ENCODE measurements around the gene TXK. TPM values are rescaled to one million over a fixed set of nuclear protein-coding genes. Genes with fewer than 3 reads are reported as not detected.
A peak's percentile ranks its signal among the peaks of the same experiment; 100 is the strongest.

TXK gene
- polyA plus RNA-seq, 2 donors: 0.61 to 2.3 TPM

DNA sequence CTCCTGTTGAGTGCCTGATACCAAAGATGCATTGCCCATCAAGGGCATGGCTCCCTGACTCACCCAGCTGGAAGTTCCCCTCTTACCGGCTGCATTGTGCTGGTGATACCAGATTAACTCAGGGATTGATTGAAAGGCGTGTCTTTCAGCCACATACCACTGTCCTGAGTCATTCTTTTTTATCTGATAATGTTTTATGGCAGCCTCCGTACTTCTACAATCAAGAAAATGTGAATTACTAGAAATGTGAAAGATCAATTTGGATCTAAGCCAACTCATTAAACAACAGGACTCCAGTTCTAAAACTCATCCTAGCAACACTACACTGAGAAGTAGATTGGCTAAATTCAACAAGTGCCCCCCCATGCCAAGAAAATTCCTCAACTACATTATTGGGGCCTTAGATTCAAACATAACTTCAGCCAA, 40.0 kb downstream of the TXK start:
- H3K36me3 ChIP-seq (ENCODE audit: control insufficient read depth in 2 of 2, insufficient read depth in 2 of 2, low read length in 1 of 2): no peaks in the 10 kb centered on the region
- no peaks in the 10 kb centered on the region for H3K9me3 ChIP-seq (ENCODE audit: control insufficient read depth in 2 of 2, insufficient read depth in 1 of 2, low read depth in 1 of 2, low read length in 1 of 2)
- no peaks in the 10 kb centered on the region for H3K27me3 ChIP-seq (ENCODE audit: control insufficient read depth in 1 of 2, insufficient read depth in 2 of 2, low read length in 2 of 2)
- no peak overlapping the region for H3K4me3 ChIP-seq (ENCODE audit: low read depth in 1 of 2, low read length in 2 of 2)
- 32 to 43% methylated on average over 3 of the region's 3 CpGs for WGBS, 2 donors
- H3K27ac ChIP-seq (ENCODE audit: low read depth in 2 of 2, low read length in 1 of 2): no peak overlapping the region
- no peaks in the 10 kb centered on the region for H3K4me1 ChIP-seq (ENCODE audit: control insufficient read depth in 2 of 2, insufficient read depth in 2 of 2, low read length in 1 of 2)

DNA sequence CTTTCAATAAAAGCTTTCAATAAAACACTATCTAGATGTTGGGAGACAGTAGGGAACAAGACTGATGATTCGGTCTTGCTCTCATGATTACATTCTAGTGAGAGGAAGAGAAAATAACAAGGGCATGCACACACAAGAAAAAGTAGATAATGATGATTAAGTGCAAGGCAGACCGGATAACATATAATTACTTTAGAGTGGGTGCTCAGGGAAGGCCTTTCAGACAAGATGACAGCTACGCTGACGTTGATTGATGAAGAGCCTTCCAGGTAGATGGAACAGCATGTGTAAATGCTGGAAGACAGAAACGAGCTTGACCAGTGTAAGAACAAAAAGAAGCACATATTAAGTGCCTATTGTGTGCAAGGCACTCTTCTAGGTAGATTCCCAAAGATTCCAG, 43.4 kb downstream of the TXK start:
- H3K4me1 ChIP-seq (ENCODE audit: control insufficient read depth in 2 of 2, insufficient read depth in 2 of 2, low read length in 1 of 2): no peaks in the 10 kb centered on the region
- H3K4me3 ChIP-seq (ENCODE audit: low read depth in 1 of 2, low read length in 2 of 2): no peak overlapping the region
- 61 to 70% methylated on average over 5 of the region's 5 CpGs for WGBS, 2 donors
- H3K27me3 ChIP-seq (ENCODE audit: control insufficient read depth in 1 of 2, insufficient read depth in 2 of 2, low read length in 2 of 2): no peaks in the 10 kb centered on the region
- H3K36me3 ChIP-seq (ENCODE audit: control insufficient read depth in 2 of 2, insufficient read depth in 2 of 2, low read length in 1 of 2): no peaks in the 10 kb centered on the region
- H3K27ac ChIP-seq (ENCODE audit: low read depth in 2 of 2, low read length in 1 of 2): no peak overlapping the region
- no peaks in the 10 kb centered on the region for H3K9me3 ChIP-seq (ENCODE audit: control insufficient read depth in 2 of 2, insufficient read depth in 1 of 2, low read depth in 1 of 2, low read length in 1 of 2)

DNA sequence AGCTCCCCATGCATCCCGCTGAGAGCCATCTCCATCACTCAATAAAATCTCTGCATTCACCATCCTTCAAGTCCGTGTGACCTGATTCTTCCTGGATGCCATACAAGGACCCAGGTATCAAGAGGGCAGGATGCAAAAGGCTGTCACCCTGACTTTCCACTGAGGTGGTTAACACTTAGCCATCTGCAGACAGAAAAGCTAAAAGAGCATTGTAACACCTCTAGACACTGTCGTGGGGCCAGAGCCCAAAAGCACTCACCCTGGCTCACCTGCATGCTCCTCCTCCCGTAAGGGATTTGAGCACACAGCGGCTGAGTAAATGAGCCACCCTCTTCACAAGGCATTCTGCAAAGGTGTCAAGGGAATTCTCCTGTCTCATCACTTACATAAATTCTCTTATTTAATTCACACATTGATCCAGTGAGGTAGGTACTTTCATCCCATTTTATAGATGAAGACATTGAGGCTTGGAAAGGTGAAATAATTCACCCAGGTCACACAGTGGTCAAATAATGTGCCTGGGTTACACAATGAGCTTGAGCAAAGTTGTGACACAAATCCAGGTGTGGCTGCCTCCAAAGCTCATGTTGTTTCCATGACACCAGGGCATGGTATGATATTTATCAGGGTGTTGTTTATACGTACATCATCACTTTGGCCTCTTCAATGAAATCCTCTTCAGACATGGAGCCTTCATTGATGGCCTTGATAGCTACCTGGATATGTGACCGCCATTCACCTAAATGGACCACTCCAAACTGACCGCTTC, 48.0 kb downstream of the TXK start:
- 64 to 65% methylated on average over 8 of the region's 8 CpGs for WGBS, 2 donors
- Histone ChIP-seq H3K27me3 (ENCODE audit: control insufficient read depth in 1 of 2, insufficient read depth in 2 of 2, low read length in 2 of 2) (no peaks in the 10 kb centered on the region), H3K27ac (ENCODE audit: low read depth in 2 of 2, low read length in 1 of 2) (peak overlapping the region in 1 of 2 donors; percentile 16), H3K4me1 (ENCODE audit: control insufficient read depth in 2 of 2, insufficient read depth in 2 of 2, low read length in 1 of 2) (no peaks in the 10 kb centered on the region), H3K4me3 (ENCODE audit: low read depth in 1 of 2, low read length in 2 of 2) (no peak overlapping the region), H3K9me3 (ENCODE audit: control insufficient read depth in 2 of 2, insufficient read depth in 1 of 2, low read depth in 1 of 2, low read length in 1 of 2) (no peaks in the 10 kb centered on the region), H3K36me3 (ENCODE audit: control insufficient read depth in 2 of 2, insufficient read depth in 2 of 2, low read length in 1 of 2) (no peaks in the 10 kb centered on the region)

DNA sequence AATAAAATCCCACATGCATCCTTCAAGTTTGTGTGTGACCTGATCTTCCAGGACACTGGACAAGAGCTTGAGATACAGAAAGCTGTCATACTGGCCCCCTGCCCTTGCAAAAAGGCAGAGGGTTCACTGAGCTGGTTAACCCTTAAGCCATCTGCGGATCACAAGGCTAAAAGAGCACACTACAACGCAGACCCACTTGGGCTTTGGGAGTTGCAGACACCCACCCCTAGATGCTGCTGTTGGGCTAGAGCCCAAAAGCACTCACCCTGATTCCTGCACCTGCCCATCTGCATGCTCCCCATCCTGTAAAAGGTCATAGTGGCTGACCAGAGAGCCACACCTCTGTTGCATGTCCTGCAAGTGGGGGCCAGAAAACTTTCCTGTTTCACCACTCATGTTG, 51.1 kb downstream of the TXK start:
- H3K9me3 ChIP-seq (ENCODE audit: control insufficient read depth in 2 of 2, insufficient read depth in 1 of 2, low read depth in 1 of 2, low read length in 1 of 2): no peaks in the 10 kb centered on the region
- H3K27me3 ChIP-seq (ENCODE audit: control insufficient read depth in 1 of 2, insufficient read depth in 2 of 2, low read length in 2 of 2): no peaks in the 10 kb centered on the region
- H3K4me1 ChIP-seq (ENCODE audit: control insufficient read depth in 2 of 2, insufficient read depth in 2 of 2, low read length in 1 of 2): no peaks in the 10 kb centered on the region
- H3K4me3 ChIP-seq (ENCODE audit: low read depth in 1 of 2, low read length in 2 of 2): no peak overlapping the region
- H3K27ac ChIP-seq (ENCODE audit: low read depth in 2 of 2, low read length in 1 of 2): no peak overlapping the region
- no peaks in the 10 kb centered on the region for H3K36me3 ChIP-seq (ENCODE audit: control insufficient read depth in 2 of 2, insufficient read depth in 2 of 2, low read length in 1 of 2)
- 73 to 80% methylated on average over 2 of the region's 2 CpGs for WGBS, 2 donors

DNA sequence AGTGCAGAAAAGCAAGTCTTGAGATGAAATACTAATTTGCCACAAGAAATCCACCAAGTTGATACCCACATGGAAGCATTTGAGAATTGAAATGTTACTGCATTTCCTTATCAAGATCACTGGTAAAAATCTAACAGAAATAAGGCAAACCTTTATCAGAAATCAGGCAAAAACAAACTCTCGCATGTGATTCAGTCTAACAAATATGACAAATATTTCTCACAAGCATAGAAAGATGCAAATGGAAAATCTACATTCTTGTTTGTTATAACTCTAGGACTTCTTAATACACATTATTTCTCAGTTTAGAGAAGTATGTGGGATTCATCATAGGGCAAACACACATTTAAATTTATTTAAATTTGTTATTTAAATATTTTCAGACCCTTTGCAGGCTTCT, 52.9 kb downstream of the TXK start:
- H3K27ac ChIP-seq (ENCODE audit: low read depth in 2 of 2, low read length in 1 of 2): no peak overlapping the region
- H3K4me1 ChIP-seq (ENCODE audit: control insufficient read depth in 2 of 2, insufficient read depth in 2 of 2, low read length in 1 of 2): no peaks in the 10 kb centered on the region
- H3K4me3 ChIP-seq (ENCODE audit: low read depth in 1 of 2, low read length in 2 of 2): no peak overlapping the region
- 77 to 78% methylated on average over 1 of the region's 1 CpG for WGBS, 2 donors
- H3K36me3 ChIP-seq (ENCODE audit: control insufficient read depth in 2 of 2, insufficient read depth in 2 of 2, low read length in 1 of 2): no peaks in the 10 kb centered on the region
- no peaks in the 10 kb centered on the region for H3K27me3 ChIP-seq (ENCODE audit: control insufficient read depth in 1 of 2, insufficient read depth in 2 of 2, low read length in 2 of 2)
- no peaks in the 10 kb centered on the region for H3K9me3 ChIP-seq (ENCODE audit: control insufficient read depth in 2 of 2, insufficient read depth in 1 of 2, low read depth in 1 of 2, low read length in 1 of 2)

DNA sequence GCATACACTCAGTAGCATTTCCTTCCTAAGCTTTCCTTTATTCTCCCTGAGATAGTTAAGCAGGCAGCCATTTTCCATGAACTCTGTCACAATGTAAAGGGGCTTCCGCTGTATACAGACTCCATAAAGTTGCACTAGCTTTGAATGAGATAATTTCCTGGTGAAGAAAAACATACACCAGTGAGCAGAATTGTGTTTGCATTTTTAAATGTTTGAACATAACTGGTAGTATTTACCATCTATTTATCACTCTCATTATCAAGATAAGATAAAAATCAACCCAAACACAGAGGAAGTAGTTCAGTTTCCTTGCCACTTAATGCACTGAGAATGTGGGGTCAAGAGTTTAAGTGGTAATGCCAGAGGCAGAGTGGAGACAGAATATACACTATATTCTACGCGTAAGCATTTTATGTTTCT, 54.1 kb downstream of the TXK start:
- Histone ChIP-seq H3K4me1 (ENCODE audit: control insufficient read depth in 2 of 2, insufficient read depth in 2 of 2, low read length in 1 of 2) (no peaks in the 10 kb centered on the region), H3K4me3 (ENCODE audit: low read depth in 1 of 2, low read length in 2 of 2) (no peak overlapping the region), H3K27me3 (ENCODE audit: control insufficient read depth in 1 of 2, insufficient read depth in 2 of 2, low read length in 2 of 2) (no peaks in the 10 kb centered on the region), H3K27ac (ENCODE audit: low read depth in 2 of 2, low read length in 1 of 2) (no peak overlapping the region), H3K36me3 (ENCODE audit: control insufficient read depth in 2 of 2, insufficient read depth in 2 of 2, low read length in 1 of 2) (no peaks in the 10 kb centered on the region), H3K9me3 (ENCODE audit: control insufficient read depth in 2 of 2, insufficient read depth in 1 of 2, low read depth in 1 of 2, low read length in 1 of 2) (no peaks in the 10 kb centered on the region)
- 66 to 81% methylated on average over 3 of the region's 3 CpGs for WGBS, 2 donors

DNA sequence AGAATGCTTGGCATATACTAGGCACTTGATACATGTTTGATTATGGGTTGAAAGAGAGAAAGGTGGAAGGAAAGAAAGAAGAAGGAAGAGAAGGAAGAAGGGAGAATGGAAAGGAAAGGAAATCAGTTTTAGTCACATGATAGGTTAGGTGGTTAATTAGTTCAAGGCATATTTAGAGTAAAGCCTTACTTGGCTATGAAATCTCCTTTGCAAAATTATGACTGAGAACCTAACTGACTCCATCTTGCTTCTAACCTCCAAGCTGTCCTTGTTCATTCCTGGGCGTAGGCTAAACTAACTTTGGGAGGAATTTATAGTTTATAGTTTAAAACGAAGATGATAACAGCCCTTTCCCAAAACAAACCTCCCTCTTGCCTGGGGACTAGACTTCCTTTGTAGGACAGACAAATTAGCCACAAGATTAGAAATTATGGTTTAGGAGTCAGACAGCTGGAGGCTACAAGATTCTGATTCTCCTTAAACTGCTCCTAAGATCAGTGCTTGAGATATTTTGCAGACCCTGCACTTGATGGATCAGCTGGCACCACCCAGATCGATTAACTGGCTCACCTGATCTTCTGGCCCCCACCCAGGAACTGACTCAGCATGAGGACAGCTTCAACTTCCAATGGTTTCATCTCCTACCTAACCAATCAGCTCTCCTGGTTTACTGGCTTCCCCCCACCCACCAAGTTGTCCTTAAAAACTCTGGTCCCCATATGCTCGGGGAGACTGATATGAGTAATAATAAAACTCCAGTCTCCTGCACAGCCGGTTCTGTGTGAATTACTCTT, 55.0 kb downstream of the TXK start:
- Histone ChIP-seq H3K27me3 (ENCODE audit: control insufficient read depth in 1 of 2, insufficient read depth in 2 of 2, low read length in 2 of 2) (no peaks in the 10 kb centered on the region), H3K4me1 (ENCODE audit: control insufficient read depth in 2 of 2, insufficient read depth in 2 of 2, low read length in 1 of 2) (no peaks in the 10 kb centered on the region), H3K4me3 (ENCODE audit: low read depth in 1 of 2, low read length in 2 of 2) (no peak overlapping the region), H3K9me3 (ENCODE audit: control insufficient read depth in 2 of 2, insufficient read depth in 1 of 2, low read depth in 1 of 2, low read length in 1 of 2) (no peaks in the 10 kb centered on the region), H3K27ac (ENCODE audit: low read depth in 2 of 2, low read length in 1 of 2) (no peak overlapping the region), H3K36me3 (ENCODE audit: control insufficient read depth in 2 of 2, insufficient read depth in 2 of 2, low read length in 1 of 2) (no peaks in the 10 kb centered on the region)
- WGBS, 2 donors: 70 to 72% methylated on average over 5 of the region's 5 CpGs

DNA sequence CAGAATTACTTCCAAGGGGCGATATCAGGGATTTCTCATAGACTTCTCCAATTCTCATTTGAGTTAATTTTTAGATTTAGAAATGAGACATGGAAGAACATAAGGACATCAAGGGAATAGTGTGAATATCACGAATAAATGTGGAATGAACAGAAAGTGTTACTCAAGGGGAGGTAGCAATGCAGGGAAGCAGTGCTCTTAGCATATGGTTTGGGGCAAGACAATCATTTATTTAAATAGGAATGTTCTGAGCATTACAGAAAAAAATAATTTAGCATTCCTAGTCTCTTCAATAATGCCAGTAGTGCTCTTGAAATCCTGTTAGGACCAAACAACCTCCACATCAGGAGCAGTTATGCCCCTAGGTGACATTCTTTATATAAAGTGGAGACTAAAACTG, 55.6 kb downstream of the TXK start:
- H3K4me1 ChIP-seq (ENCODE audit: control insufficient read depth in 2 of 2, insufficient read depth in 2 of 2, low read length in 1 of 2): no peaks in the 10 kb centered on the region
- no peak overlapping the region for H3K4me3 ChIP-seq (ENCODE audit: low read depth in 1 of 2, low read length in 2 of 2)
- no peaks in the 10 kb centered on the region for H3K27me3 ChIP-seq (ENCODE audit: control insufficient read depth in 1 of 2, insufficient read depth in 2 of 2, low read length in 2 of 2)
- H3K9me3 ChIP-seq (ENCODE audit: control insufficient read depth in 2 of 2, insufficient read depth in 1 of 2, low read depth in 1 of 2, low read length in 1 of 2): no peaks in the 10 kb centered on the region
- H3K27ac ChIP-seq (ENCODE audit: low read depth in 2 of 2, low read length in 1 of 2): no peak overlapping the region
- 68 to 94% methylated on average over 2 of the region's 2 CpGs for WGBS, 2 donors
- no peaks in the 10 kb centered on the region for H3K36me3 ChIP-seq (ENCODE audit: control insufficient read depth in 2 of 2, insufficient read depth in 2 of 2, low read length in 1 of 2)

DNA sequence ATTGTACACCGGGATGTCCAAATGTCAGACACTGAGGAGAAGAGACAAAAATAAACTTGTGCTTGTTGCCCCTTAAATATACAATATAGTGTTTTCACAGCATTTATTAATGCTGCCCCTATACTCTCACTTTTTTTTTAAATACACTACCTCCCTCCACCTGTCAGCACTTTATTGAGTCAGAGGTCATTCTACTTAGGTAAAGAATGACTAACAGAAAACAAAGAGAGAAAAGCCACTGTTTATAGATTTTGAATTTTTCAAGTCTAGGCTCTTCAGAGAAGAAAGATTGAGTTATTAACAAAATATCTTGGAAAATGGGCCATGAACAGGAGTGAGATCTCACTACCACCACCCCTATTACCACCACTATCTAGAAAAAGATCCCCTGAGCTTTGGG, 59.4 kb downstream of the TXK start:
- Histone ChIP-seq H3K9me3 (ENCODE audit: control insufficient read depth in 2 of 2, insufficient read depth in 1 of 2, low read depth in 1 of 2, low read length in 1 of 2) (no peaks in the 10 kb centered on the region), H3K27ac (ENCODE audit: low read depth in 2 of 2, low read length in 1 of 2) (no peak overlapping the region), H3K36me3 (ENCODE audit: control insufficient read depth in 2 of 2, insufficient read depth in 2 of 2, low read length in 1 of 2) (no peaks in the 10 kb centered on the region), H3K4me3 (ENCODE audit: low read depth in 1 of 2, low read length in 2 of 2) (no peak overlapping the region), H3K27me3 (ENCODE audit: control insufficient read depth in 1 of 2, insufficient read depth in 2 of 2, low read length in 2 of 2) (no peaks in the 10 kb centered on the region), H3K4me1 (ENCODE audit: control insufficient read depth in 2 of 2, insufficient read depth in 2 of 2, low read length in 1 of 2) (no peaks in the 10 kb centered on the region)
- 83 to 86% methylated on average over 1 of the region's 1 CpG for WGBS, 2 donors
